HCT116 (cell line): ENCODE results near the gene PSMG3. TPM values are rescaled to one million over a fixed set of nuclear protein-coding genes. Genes with fewer than 3 reads are reported as not detected.

Experiments
- ATAC-seq: fragments of 200-7000 bp; cut with Tn5 transposase; 2 replicates; pipeline ENCODE4 v1.9.1; 2020; ENCODE audit warnings: mild to moderate bottlenecking, moderate library complexity
- BruUV-seq: library from RNA; stranded (reverse); fragments of 400-500 nt; replicated peaks from 2 replicates; lab custom pipeline; 2021; lab: Mats Ljungman, UMichigan
- CTCF ChIA-PET: fragments of 300-600 bp; sonication (Branson Sonifier 250); formaldehyde crosslinking; loops from one replicate; lab custom pipeline; 2021; ENCODE audit warnings: antibody characterized with exemption; lab: Charles Lee
- POLR2A ChIA-PET: fragments of 300-600, 350-600 bp; sonication (Branson Sonifier 250); formaldehyde crosslinking; loops from one replicate; lab custom pipeline; 2021; ENCODE audit warnings: antibody characterized with exemption; lab: Charles Lee
- RAD21 ChIA-PET, 2 experiments: fragments of 300-600 bp; sonication (Branson Sonifier 250); formaldehyde crosslinking; loops; one replicate each; lab custom pipeline; 2023; ENCODE audit warnings: low total read pairs in 2 of 2; ENCODE audit not compliant: uncharacterized antibody in 2 of 2, unreplicated experiment in 2 of 2, low non-redundant PET in 1 of 2; lab: Charles Lee
- DNase-seq: peaks from one replicate; pipeline ENCODE4 v3.0.0-alpha.2; 2010; ENCODE audit warnings: low read depth, low spot score
- H2AFZ ChIP-seq: fragments of 200-600 bp; shearing (Covaris generic), sonication (generic); 2 replicates; pipeline ENCODE4 v1.6.1; 2017; ENCODE audit warnings: low read depth, mixed run types, mixed read lengths, antibody characterized with exemption, low read length; ENCODE audit not compliant: poor library complexity, severe bottlenecking
- H3K27ac ChIP-seq: 2 replicates; pipeline ENCODE4 v1.5.1; 2012; ENCODE audit warnings: low read depth, low read length
- H3K27me3 ChIP-seq: fragments of 200-600 bp; sonication (generic); 2 replicates; pipeline ENCODE4 v1.6.1; 2016; ENCODE audit warnings: mixed run types, low read length, mixed read lengths; ENCODE audit not compliant: insufficient read depth
- H3K36me3 ChIP-seq, 2 experiments: fragments of 200-500 bp in 1 of 2; fragments of 200-600 bp in 1 of 2; sonication (Bioruptor generic) in 1 of 2; sonication (generic) in 1 of 2; 2 replicates each; pipeline versions ENCODE4 v1.5.1 to v1.6.1; 2014 to 2016; ENCODE audit warnings: low read length in 2 of 2, inconsistent platforms in 1 of 2, mixed read lengths in 1 of 2, mixed run types in 1 of 2; ENCODE audit not compliant: insufficient read depth in 2 of 2, control insufficient read depth in 1 of 2
- H3K4me1 ChIP-seq, 2 experiments: fragments of 200-600 bp in 1 of 2; sonication (generic) in 1 of 2; 2 replicates each; pipeline versions ENCODE4 v1.5.1 to v1.6.1; 2012 to 2017; ENCODE audit warnings: low read length in 2 of 2, inconsistent platforms in 1 of 2, mild to moderate bottlenecking in 1 of 2, mixed read lengths in 1 of 2, mixed run types in 1 of 2, moderate library complexity in 1 of 2; ENCODE audit not compliant: insufficient read depth in 2 of 2, control insufficient read depth in 1 of 2
- H3K4me2 ChIP-seq: fragments of 200-600 bp; sonication (generic); 2 replicates; pipeline ENCODE4 v1.6.1; 2017; ENCODE audit warnings: mixed run types, low read length, mixed read lengths
- H3K4me3 ChIP-seq, 2 experiments: fragments of 200-600 bp in 1 of 2; sonication (generic) in 1 of 2; replicated peaks in 1 of 2; 2 replicates each; pipeline ENCODE4 v1.5.1; 2011 to 2016; ENCODE audit warnings: low read length in 2 of 2, control low read depth in 1 of 2, low read depth in 1 of 2, mild to moderate bottlenecking in 1 of 2, mixed read lengths in 1 of 2, mixed run types in 1 of 2
- H3K79me2 ChIP-seq: fragments of 200-600 bp; sonication (generic); 2 replicates; pipeline ENCODE4 v1.6.1; 2017; ENCODE audit warnings: mild to moderate bottlenecking, mixed run types, low read length, moderate library complexity, mixed read lengths; ENCODE audit not compliant: insufficient read depth
- H3K9ac ChIP-seq: fragments of 200-600 bp; sonication (generic); 2 replicates; pipeline ENCODE4 v1.6.1; 2016; ENCODE audit warnings: low read length, mixed read lengths
- H3K9me2 ChIP-seq: fragments of 200-600 bp; sonication (generic), shearing (Covaris generic); 2 replicates; pipeline ENCODE4 v1.6.1; 2017; ENCODE audit warnings: mixed run types, mild to moderate bottlenecking, moderate library complexity; ENCODE audit not compliant: insufficient read depth
- H3K9me3 ChIP-seq, 2 experiments: fragments of 200-500 bp in 1 of 2; fragments of 200-600 bp in 1 of 2; sonication (Bioruptor generic) in 1 of 2; sonication (generic) in 1 of 2; 2 replicates each; pipeline ENCODE4 v1.6.1; 2014 to 2017; ENCODE audit warnings: low read length in 2 of 2, mixed read lengths in 2 of 2, inconsistent platforms in 1 of 2, low read depth in 1 of 2, mild to moderate bottlenecking in 1 of 2, mixed run types in 1 of 2, moderate library complexity in 1 of 2; ENCODE audit not compliant: control insufficient read depth in 1 of 2, insufficient read depth in 1 of 2
- H4K20me1 ChIP-seq: fragments of 200-600 bp; sonication (generic), shearing (Covaris generic); 2 replicates; pipeline ENCODE4 v1.6.1; 2017; ENCODE audit warnings: mixed run types, mild to moderate bottlenecking, moderate library complexity; ENCODE audit not compliant: insufficient read depth
- EZH2phosphoT487 ChIP-seq: fragments of 200-600 bp; IDR thresholded peaks from 2 replicates; pipeline ENCODE4 v1.6.1; 2018; ENCODE audit warnings: antibody characterized with exemption, borderline replicate concordance
- JUND ChIP-seq: IDR thresholded peaks from 2 replicates; pipeline ENCODE4 v1.6.1; 2012
- POLR2AphosphoS5 ChIP-seq: IDR thresholded peaks from 2 replicates; pipeline ENCODE4 v1.6.1; 2011; ENCODE audit warnings: mild to moderate bottlenecking, low read depth, low read length, moderate library complexity
- RAD21 ChIP-seq: IDR thresholded peaks from 2 replicates; pipeline ENCODE4 v1.6.1; 2012; ENCODE audit warnings: low read depth, mild to moderate bottlenecking
- SRF ChIP-seq: IDR thresholded peaks from 2 replicates; pipeline ENCODE4 v1.6.1; 2012; ENCODE audit warnings: low read depth
- YY1 ChIP-seq: IDR thresholded peaks from 2 replicates; pipeline ENCODE4 v1.6.1; 2011; ENCODE audit warnings: low read length, low read depth, moderate library complexity, mild to moderate bottlenecking; ENCODE audit not compliant: insufficient replicate concordance; ENCODE audit errors: extremely low read depth
- intact Hi-C: fragments of 100-400 bp; cut with micrococcal nuclease; formaldehyde crosslinking; loops from 2 replicates; pipeline ENCODE4 v1.10.0; 2022
- total RNA-seq: library from RNA; stranded (reverse); gene quantifications from one replicate; pipeline ENCODE4 v1.2.1, GENCODE V29; 2021; ENCODE audit not compliant: unreplicated experiment
- TF ChIP-seq, protein P1 (sequence below), 3 experiments: fragments of 200-600 bp in 1 of 3; sonication (generic) in 1 of 3; IDR thresholded peaks in 2 of 3; conservative IDR thresholded peaks in 1 of 3; 2 replicates each; pipeline ENCODE4 v1.5.1; 2012 to 2017; ENCODE audit warnings: low read depth in 2 of 3, low read length in 2 of 3, antibody characterized with exemption in 1 of 3, borderline replicate concordance in 1 of 3, control low read depth in 1 of 3, mild to moderate bottlenecking in 1 of 3, mixed read lengths in 1 of 3, mixed run types in 1 of 3, moderate library complexity in 1 of 3; ENCODE audit not compliant: insufficient read depth in 1 of 3
- TF ChIP-seq, protein P2 (sequence below): IDR thresholded peaks from 2 replicates; pipeline ENCODE4 v1.6.1; 2011; ENCODE audit warnings: mild to moderate bottlenecking, low read length, moderate library complexity; ENCODE audit not compliant: insufficient replicate concordance; ENCODE audit errors: extremely low read depth
- TF ChIP-seq, protein P3 (sequence below): IDR thresholded peaks from 2 replicates; pipeline ENCODE4 v1.6.1; 2012

The PSMG3 gene
- total RNA-seq, 1 experiment from 2014 or later = 60.9 TPM

DNA sequence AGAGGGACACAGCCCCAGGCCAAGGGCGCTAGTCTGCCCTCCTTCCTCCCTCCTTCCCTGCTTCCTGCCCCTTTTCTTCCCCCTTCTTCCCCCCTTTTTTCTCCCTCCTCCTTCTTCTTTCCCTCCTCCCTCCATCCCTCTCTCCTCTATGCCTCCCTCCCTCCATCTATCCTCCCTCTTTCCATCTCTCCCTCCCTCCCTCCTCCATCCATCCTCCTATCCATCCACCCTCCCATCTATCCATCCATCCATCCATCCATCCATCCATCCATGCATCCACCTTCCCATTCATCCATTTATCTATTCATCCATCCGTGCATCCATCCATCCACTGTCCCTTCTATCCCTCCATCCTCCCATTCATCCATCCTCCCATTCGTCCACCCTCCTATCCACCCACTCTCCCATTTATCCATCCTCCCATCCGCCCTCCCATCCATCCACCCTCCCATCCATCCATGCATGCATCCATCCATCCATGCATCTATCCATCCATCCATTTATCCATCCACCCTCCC, 24.1 kb upstream of the PSMG3 start:
- ChIA-PET RAD21 (no interaction called here), POLR2A (no interaction called here), CTCF (no interaction called here)
- DNase-seq (no peak), ATAC-seq (no peak)
- Histone ChIP-seq H3K27me3 (peaks cover 9% of the 10 kb centered on the region; the same call in 1 of the 2 replicates), H3K36me3 (no peaks in the 10 kb centered on the region), H3K9ac (no peak overlapping the region), H3K27ac (no peak overlapping the region), H3K79me2 (no peaks in the 10 kb centered on the region), H3K4me2 (no peak overlapping the region), H3K9me3 (no peaks in the 10 kb centered on the region), H2AFZ (no peak overlapping the region), H3K9me2 (no peaks in the 10 kb centered on the region), H4K20me1 (no peaks in the 10 kb centered on the region), H3K4me3 (no peak overlapping the region), H3K4me1 (no peaks in the 10 kb centered on the region)
- no peak for TF ChIP-seq POLR2AphosphoS5
- no peak for TF ChIP-seq JUND
- no peak for TF ChIP-seq YY1
- TF ChIP-seq, protein P1, sequence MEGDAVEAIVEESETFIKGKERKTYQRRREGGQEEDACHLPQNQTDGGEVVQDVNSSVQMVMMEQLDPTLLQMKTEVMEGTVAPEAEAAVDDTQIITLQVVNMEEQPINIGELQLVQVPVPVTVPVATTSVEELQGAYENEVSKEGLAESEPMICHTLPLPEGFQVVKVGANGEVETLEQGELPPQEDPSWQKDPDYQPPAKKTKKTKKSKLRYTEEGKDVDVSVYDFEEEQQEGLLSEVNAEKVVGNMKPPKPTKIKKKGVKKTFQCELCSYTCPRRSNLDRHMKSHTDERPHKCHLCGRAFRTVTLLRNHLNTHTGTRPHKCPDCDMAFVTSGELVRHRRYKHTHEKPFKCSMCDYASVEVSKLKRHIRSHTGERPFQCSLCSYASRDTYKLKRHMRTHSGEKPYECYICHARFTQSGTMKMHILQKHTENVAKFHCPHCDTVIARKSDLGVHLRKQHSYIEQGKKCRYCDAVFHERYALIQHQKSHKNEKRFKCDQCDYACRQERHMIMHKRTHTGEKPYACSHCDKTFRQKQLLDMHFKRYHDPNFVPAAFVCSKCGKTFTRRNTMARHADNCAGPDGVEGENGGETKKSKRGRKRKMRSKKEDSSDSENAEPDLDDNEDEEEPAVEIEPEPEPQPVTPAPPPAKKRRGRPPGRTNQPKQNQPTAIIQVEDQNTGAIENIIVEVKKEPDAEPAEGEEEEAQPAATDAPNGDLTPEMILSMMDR (IDR thresholded peaks at IDR 0.05 in 2 of 3, conservative IDR thresholded peaks at IDR 0.05 in 1 of 3; ENCODE audit: borderline replicate concordance in 1 of 3, insufficient read depth in 1 of 3, low read depth in 2 of 3, low read length in 2 of 3) = no peak
- TF ChIP-seq, protein P2, sequence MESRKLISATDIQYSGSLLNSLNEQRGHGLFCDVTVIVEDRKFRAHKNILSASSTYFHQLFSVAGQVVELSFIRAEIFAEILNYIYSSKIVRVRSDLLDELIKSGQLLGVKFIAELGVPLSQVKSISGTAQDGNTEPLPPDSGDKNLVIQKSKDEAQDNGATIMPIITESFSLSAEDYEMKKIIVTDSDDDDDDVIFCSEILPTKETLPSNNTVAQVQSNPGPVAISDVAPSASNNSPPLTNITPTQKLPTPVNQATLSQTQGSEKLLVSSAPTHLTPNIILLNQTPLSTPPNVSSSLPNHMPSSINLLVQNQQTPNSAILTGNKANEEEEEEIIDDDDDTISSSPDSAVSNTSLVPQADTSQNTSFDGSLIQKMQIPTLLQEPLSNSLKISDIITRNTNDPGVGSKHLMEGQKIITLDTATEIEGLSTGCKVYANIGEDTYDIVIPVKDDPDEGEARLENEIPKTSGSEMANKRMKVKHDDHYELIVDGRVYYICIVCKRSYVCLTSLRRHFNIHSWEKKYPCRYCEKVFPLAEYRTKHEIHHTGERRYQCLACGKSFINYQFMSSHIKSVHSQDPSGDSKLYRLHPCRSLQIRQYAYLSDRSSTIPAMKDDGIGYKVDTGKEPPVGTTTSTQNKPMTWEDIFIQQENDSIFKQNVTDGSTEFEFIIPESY = no peak
- no peak for TF ChIP-seq RAD21
- TF ChIP-seq, protein P3, sequence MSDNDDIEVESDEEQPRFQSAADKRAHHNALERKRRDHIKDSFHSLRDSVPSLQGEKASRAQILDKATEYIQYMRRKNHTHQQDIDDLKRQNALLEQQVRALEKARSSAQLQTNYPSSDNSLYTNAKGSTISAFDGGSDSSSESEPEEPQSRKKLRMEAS = no peak
- no peak for TF ChIP-seq EZH2phosphoT487
- no peak for TF ChIP-seq SRF
- BruUV-seq = no TSS peak
- intact Hi-C loops = no loop called here
